ENCODE measurements around the gene KIF6.
"Not testable (repeated sequence)": the region's sequence is repeated elsewhere in the genome, so short reads cannot be mapped to it uniquely, and the experiment has no call there.

The KIF6 gene

DNA sequence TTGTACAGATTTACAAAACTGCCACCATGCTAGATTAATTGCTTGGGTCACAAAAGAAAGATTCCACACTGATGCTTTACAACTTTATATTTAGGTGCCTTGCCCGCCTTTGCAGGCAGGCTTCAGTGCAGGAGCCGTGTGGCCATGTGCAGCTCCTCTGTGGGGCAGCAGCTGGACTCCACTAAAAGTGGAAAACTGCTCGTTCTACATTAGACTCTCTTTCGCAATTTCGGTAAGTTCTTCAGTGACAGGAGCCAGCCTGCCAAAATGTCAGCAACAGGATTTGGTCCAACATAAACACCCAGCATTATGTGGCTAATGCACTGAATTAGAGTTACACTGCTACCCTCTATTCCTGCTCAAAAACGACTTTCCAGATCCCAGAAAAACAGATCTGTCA, 228.3 kb downstream of the KIF6 start:
- DNase-seq (ENCODE audit: low read depth): no peak

DNA sequence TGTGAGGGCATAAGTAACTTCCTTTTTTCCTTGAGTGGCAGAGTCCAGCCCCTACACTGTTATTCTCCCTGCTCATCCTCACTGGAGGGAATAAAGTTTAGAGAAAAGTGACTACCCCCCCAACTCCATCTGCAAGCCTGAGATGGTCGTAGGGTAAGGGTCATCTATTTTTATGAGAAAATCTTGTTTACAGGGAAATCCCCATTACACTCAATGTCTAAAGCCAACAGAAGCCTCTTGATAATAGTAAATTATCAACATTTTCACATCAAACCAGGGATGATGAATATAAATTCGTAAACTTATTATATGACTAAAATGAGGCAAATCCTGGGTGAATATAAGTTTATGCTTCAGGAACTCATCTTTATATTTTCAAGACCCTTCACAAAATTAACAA, 228.8 kb downstream of the KIF6 start:
- no peak for DNase-seq (ENCODE audit: low read depth)

DNA sequence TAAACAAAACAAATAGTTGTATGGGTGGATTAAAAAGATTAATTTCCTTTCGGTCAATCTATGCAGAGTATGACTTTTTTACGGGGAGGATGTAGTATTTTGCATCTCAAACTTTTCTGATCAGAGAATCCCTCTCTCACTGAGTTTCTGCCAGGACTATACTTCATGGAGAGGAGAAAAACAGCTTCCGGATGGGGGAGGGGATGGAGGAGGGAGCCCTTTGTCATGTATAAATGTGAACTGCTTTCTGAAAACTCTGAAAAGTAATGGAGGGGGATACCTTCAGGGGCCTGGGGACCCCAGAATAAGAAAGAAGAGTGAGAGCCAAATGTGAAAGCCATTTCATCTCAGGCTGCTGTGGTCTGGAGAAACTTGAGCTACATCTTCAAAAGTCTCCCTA, 229.6 kb downstream of the KIF6 start:
- DNase-seq (ENCODE audit: low read depth): no peak

DNA sequence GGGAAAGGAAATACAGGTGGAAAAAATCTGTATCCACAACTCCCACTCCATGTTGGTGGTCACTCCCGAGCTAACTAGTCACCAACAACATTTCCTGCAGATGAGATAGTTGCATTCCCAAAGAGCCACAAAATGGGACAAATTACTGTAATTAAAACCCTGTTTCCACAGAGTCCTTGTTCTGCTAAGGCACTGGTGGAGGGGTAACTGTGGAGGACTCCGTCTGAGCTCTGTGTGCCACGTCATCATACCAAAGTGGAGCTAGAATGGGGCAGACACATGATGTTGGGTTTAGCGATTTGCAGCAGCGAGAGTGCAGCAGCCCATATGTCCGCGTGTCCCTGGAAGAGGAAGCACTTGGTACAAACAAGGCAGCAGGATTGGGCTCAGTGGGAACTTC, 230.2 kb downstream of the KIF6 start:
- DNase-seq (ENCODE audit: low read depth): no peak

DNA sequence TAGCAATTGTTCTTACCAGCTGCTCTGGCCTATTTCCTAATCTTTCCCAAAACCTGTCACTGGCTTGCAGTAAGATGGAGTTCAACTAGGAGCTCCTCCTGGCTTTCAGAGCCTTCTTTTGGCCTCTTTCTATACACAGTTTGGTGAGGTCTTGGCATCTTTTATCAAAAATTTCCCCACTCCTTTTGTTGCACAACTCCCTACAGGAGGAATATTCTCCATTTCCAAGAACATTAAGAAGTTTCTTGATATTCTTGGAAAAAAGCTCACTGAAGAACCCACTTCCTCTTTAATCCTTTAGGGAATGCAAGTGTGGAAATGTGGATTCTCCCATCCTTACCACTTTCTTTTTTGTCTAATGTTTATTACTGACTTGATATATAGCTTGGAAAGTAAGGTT, 231.4 kb downstream of the KIF6 start:
- no peak for DNase-seq (ENCODE audit: low read depth)

DNA sequence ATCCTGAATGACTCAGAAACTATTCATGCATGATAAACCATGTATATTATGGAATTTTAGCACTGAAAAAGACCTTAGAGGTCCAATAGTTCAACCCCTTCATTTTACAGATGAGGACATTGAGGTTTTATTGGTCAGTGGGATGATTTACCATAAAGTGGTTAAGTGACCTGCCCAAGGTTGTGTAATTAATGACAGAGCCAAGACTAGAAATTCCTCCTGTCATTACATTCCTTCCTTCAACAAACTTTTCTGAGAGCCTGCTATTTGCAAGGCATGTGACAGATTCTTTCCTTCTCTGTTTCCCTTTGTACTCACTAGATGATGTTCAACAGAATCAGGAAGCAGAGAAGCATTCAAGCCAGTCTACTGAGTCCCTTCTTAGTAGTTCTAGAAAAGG, 232.0 kb downstream of the KIF6 start:
- no peak for DNase-seq (ENCODE audit: low read depth)

DNA sequence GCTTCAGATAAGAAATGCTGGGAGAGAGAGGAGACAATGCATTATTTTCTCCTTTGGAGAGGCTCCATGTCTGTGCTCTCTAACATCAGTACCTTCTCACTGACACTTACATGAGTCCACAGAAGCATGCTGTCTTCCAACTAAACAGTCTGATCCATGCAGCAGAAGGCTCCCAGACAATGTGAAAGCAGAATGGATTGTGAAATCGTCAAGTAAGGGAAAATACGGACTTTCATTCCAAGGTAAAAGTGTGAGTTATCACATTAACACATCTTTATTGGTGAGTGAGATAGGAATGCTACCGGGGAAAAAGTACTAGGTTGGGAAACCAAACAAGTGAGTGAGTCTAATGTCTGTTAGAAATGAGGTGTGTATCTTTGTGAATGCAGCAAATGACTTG, 235.1 kb downstream of the KIF6 start:
- no peak for DNase-seq (ENCODE audit: low read depth)

DNA sequence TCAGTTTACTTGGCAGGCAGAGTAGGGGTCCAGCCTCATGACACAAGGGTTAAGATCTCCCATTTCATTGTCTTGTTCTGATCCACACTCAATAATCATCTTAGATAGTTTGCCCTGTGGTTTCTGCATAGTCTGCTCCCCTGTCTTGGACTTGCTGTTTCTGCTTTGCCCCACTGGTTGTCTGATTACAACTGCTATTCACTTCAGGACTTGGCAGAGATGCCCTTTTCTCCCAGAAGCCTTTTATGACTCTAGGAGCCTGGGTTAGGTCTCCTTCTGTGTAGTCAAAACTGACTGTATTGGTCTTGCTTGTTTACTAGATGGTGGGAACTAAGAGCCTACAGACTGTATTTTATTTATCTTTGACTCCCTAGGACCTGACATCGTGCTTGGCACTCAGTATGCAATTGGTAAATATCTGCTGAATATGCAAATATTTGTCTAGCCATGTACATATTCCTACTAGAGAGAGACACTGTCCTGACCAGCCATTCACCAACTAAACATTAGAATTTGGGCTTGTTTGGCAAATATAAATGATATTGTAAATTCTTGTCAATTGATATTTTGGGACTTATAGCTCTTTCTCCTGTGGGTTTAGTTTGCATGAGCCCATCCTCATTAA, 236.8 kb downstream of the KIF6 start:
- DNase-seq (ENCODE audit: low read depth): no peak

DNA sequence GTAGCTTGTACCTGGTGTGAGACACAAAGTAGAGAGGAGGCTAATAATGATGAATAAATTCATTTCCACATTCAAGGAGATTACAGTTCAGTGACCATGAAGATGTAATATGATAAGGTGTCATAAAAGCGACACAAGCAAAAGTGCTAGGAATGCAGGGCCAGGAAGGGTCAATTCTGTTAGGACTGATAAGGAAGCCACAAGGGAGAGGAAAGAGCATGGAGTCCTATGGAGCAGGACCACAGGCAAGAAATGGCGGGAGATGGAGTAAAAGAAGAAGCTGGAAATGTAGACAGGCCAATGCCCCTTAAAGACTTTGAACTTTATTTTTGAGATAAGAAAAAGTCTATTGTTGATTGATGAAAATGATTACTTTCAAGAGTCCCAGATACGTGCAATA, 240.9 kb downstream of the KIF6 start:
- no peak for DNase-seq (ENCODE audit: low read depth)

DNA sequence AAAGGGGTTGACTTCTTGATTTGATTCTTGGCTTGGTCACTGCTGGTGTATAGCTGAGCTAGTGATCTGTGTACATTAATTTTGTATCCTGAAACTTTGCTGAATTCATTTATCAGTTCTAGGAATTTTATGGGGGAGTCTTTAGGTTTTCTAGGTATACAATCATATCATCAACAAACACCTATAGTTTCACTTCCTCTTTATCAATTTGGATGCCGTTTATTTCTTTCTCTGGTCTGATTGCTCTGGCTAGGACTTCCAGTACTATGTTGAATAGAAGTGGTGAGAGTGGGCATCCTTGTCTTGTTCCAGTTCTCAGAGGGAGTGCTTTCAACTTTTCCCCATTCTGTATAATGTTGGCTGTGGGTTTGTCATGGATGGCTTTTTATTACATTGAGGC, 245.4 kb downstream of the KIF6 start:
- not testable (repeated sequence) for DNase-seq (ENCODE audit: low read depth)

DNA sequence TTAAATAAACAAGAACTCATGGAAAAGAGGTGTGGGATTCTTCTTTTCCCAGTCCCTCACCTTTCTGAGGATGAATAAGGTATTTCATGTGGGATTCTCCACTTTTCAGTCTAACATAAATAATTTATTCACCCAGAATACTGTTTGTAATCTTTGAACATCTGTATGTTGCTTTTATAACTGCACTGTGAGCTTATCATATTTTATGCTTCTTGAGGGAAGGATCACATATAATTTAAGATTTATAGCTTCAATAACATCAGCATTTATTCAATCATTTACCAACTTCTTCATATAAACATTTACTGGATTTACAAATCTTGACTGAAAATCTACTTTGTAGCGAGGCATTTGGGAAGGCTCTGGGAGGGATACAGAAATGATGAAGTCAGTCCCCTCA, 248.5 kb downstream of the KIF6 start:
- no peak for DNase-seq (ENCODE audit: low read depth)

DNA sequence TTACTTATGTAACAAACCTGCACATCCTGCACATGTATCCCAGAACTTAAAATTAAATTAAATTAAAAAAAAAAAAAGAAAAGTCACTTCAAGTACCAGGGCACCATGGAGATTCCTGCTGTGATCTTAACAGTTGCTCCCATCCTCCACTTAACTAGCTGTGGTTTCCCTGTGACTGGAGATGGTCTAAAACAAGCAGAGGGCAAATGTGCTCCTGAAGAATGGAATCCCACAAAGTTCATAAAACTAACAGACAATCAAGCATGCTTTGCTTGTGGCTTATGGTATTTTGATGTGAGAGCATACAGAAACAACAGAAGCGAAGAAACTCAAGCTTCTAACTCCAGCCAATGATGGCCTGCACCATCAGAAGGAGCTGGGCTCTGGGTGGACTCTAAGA, 249.1 kb downstream of the KIF6 start:
- DNase-seq (ENCODE audit: low read depth): no peak

DNA sequence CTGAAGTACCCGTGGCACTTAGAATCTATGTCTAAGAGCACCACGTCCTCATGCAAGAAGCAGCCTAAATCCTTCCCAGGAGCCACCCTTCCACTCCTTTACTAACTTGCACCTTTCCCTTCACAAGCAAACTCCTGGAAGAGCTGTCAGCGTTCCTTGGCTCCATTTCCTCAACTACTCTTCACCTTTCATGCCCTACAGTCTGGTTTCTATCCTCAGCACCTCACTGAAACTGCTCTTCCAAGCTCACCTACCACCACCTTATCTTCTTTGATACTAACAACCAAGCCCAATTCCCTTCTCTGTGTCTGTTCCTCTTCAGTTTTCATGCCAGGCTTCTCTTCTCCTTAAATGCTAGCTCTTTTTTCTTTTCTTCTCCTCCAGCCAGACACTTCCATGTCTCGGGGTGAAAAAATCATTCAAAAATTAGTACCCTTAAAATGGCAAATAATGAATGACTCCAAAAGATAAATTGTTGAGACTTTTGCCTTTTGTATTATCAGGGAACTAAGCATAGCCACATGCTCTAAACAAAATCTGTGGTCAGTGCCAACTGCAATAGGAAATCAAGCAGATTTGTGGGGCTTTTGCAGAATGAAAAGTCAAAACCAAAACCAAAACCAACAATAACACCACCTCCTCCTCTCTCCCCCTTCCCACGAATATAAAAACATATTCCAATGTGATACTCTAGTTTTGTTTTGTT, 253.1 kb downstream of the KIF6 start:
- DNase-seq (ENCODE audit: low read depth): no peak

DNA sequence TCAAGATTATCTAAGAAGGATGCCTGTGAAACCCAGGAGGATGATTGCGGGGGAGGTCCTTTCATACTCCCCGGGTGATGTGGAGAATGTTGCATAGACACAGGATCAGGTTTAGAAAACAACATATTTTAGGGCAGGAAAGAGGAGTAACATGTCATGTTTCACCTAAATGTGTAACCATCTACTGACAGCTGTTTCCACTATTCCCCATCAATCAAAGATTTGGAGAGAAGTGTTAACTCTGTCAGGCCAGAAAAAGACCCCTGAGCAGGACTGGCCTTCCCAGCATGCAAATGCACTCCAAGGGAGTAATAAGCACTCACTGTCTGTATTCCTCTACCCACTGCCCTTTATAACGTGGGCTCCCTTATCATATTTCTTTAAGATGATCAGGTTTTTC, 254.7 kb downstream of the KIF6 start:
- DNase-seq (ENCODE audit: low read depth): no peak

DNA sequence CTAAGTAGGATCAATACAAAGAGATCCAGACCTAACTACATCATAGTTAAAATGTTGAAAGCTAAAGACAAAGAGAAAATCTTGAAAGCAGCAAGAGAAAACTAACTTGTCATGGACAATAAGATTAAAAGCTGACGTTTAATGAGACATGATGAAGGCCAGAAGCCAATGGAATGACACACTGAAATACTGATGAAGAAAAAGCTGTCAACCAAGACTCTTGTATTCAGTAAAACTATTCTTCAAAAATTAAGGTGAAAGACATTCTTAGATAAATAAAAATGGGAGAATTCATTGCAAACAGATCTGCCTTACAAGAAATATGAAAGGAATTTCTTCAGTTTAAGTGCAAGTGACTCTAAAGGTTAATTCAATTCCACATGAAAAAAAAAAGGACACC, 256.8 kb downstream of the KIF6 start:
- DNase-seq (ENCODE audit: low read depth): no peak

DNA sequence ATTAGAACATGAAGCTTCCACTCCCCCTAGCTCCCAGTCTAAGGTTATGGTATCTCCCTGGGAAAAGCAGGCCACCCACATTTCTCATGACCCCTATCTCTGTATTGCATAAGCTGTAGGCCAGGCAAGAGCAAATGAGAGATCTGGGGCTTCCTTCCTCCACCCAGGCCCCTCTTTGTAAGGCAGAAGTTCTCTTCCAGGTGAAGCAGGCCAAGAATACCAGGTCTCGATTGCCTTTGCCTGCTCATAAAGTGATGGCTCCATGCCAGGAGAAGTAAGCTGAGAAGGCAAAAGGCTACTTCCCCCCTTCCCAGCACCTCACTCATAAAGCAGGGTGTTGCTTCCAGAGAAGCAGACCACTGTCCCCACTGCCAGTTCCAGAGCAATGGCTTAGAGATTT, 258.6 kb downstream of the KIF6 start:
- no peak for DNase-seq (ENCODE audit: low read depth)

DNA sequence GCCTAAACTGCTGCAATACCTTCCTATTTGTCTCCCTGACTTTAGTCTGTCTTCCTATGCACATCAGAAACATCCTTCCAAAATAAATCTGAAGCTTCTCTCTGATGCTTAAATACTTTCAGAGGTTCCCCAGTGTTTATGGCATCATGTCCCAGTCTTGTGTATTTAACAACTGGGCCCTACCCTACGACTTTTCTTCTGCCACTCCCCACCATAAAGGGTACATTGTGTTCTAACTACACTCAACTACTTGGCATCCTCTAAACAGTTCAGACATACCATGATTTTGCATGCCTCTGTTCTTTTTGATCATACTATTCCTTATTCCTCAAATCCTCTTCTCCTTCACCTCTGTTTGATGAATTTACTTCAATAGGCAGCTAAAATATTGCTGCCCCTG, 259.7 kb downstream of the KIF6 start:
- no peak for DNase-seq (ENCODE audit: low read depth)

DNA sequence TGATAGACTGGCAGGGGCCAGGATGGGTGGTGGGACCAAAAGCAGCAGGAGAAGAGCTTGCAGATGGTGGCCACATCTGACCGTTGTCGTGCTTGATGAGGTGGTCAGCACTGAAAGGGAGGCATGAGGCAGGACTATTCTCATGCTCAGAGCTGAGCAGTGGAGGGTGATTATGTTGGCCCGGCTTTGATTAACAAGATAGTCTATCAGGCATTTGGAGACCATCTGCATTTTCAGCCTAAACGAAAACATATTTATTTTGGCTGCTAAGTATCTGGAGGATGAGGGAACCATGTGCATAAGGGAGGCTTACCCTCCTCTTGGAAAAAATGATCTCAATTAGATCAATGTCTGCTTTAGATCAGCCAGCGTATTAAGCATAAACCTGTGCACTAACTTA, 261.1 kb downstream of the KIF6 start:
- no peak for DNase-seq (ENCODE audit: low read depth)

DNA sequence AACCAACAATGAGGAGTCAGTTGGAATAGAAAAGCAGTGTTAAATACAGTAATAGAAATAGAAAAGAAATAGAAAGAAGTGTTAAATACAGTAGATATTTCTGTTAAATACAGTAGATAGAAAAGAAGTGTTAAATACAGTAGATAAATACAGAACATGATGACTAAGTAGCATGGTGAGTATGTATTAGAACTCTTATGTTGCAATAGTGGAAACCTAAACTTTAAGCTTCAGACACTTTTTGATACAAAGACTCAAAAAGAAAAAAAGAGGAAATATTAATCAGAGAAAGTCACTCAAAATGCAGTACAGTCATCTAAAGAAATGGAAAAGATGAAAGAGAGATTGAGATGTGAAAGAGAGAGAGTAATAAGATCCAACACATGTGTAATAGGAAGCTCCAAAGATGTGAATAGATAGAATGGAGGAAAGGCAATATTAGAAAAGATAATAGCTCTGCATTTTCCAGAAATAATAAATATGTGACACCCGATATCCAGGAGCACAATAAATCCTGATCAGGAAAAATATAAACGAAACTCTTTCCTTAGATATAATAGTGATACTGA, 271.2 kb downstream of the KIF6 start:
- DNase-seq (ENCODE audit: low read depth): no peak

DNA sequence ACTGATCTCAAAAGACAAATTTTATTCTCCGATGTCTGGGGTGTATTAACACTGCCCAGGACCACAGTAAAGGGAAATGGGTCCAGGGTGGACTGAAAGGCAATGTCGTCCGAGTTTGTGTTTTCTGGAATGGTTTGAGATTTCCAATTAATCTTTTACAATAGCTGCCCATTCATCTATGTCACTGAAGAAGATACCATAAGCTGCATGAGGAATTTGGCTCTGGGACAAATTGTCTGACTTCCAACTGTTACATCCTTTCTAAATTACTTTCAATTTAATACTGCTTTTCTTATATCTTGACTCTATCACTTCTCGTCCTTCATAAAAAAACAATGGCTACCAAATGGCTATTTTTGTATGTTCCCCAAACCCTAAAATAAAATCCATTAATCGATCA, 272.0 kb downstream of the KIF6 start:
- DNase-seq (ENCODE audit: low read depth): no peak

DNA sequence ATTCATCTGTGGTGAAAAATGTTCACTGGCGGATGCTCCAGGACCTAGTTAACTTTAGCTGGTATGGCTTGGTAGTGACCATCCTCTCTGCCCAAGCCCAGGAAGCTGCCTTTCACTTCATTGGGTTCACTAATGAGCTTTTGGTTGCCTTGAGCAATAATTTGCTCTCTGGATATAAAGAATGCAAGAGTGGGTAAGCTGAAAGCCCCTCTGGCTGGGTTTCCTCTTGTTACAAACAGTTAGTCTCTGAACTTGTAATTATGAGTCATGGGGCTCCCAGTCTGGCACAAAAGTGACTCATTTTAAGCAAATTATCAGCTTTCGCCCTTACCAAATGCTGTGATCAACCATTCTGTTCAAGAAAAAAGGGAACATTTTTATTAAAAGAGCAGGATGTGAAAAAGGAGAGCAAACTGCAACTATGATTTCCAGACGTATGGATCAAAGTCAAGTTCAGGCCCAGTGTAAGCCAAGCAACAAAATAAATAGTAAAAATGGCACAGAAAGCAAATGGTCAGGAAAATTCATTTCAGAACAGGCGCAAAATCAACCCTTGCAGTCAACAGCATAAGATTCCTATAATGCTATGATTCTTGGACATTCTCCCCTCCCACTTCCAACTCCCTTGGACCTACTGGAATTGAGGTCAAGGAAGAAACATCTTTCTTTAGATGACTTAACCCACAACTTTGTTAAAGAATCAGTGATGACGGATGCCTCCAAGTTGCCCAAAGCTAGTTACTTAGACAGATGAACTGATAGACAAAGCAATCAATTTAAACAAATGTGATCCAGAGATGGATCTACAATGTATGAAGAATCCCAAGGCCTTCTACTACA, 272.7 kb downstream of the KIF6 start:
- no peak for DNase-seq (ENCODE audit: low read depth)

DNA sequence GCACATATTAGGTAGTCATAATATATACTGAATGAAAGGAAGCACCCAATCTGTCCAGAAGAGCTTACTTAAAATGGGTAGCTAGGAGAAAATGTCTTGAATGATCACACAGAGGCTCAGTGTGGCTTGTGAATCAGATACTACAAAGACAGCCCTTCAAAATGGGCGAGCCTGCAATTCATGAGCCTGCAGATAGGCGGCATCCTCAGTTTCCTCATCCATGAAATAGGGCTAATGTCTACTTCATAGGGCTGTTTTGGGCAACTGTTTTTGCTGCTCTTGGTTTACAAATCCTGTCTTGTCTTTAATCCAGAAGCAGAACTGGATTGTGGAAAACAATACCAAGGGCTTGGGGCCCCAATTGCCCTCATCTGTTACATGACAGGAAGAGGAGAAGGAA, 273.4 kb downstream of the KIF6 start:
- no peak for DNase-seq (ENCODE audit: low read depth)

DNA sequence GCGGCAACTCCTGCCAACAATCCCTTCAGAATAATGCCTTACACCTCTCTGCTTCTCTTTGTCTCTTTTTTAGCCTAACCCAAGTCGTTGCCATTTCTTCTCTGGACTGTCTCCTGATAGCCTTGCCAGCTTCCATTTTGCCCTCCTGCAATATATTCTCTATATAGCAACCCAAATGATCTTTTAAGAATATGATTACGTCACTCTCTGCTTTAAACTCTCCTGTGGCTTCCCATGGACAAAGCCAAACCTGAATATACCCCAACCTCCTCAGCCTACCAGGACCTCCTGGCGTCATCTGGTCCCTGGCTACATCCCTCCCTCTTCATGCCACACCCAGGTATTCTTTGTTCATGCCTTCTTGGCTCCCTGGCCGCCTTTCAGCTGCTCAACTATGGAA, 276.2 kb downstream of the KIF6 start:
- DNase-seq (ENCODE audit: low read depth): no peak
